ENCODE data around the gene ROCK2.

Gene ROCK2

GRCh38 chr2:11347403-11347959, 3.0 kb upstream of the ROCK2 start:
- Histone ChIP-seq H3K79me2 (ENCODE audit: insufficient read depth, low read depth) (peaks cover 13% of the 10 kb centered on the region; the same call in 1 of the 2 replicates), H2AFZ (ENCODE audit: low read depth) (no peak overlapping the region), H3K27ac (no peak overlapping the region)

GRCh38 chr2:11346023-11346482, 1.6 kb upstream of the ROCK2 start:
- H2AFZ ChIP-seq (ENCODE audit: low read depth), result no peak overlapping the region
- H3K36me3 ChIP-seq (ENCODE audit: insufficient read depth), result no peaks in the 10 kb centered on the region
- peaks cover 27% of the 10 kb centered on the region for H3K79me2 ChIP-seq (ENCODE audit: insufficient read depth, low read depth)
- H3K4me2 ChIP-seq, result no peak overlapping the region
- H3K4me1 ChIP-seq (ENCODE audit: low read depth, poor library complexity, severe bottlenecking), result peaks cover 19% of the 10 kb centered on the region
- H3K27me3 ChIP-seq (ENCODE audit: insufficient read depth, low read depth), result no peaks in the 10 kb centered on the region
- H4K20me1 ChIP-seq (ENCODE audit: insufficient read depth), result peaks cover 9% of the 10 kb centered on the region; the same call in 1 of the 2 replicates
- no peak overlapping the region for H3K9ac ChIP-seq
- no peak overlapping the region for H3K4me3 ChIP-seq (IDR thresholded peaks at IDR 0.05; ENCODE audit: insufficient read depth, low read depth, low read length)
- no peak overlapping the region for H3K27ac ChIP-seq
- TF ChIP-seq CTCF (conservative IDR thresholded peaks at IDR 0.05; ENCODE audit: low read depth, low read length), result no peak

More at GRCh38 chr2:11347403-11347959, 3.0 kb upstream of the ROCK2 start:
- no peak overlapping the region for H3K9ac ChIP-seq
- H3K4me2 ChIP-seq, result no peak overlapping the region
- no peaks in the 10 kb centered on the region for H3K36me3 ChIP-seq (ENCODE audit: insufficient read depth)
- H3K4me1 ChIP-seq (ENCODE audit: low read depth, poor library complexity, severe bottlenecking), result peaks cover 5% of the 10 kb centered on the region
- no peak overlapping the region for H3K4me3 ChIP-seq (IDR thresholded peaks at IDR 0.05; ENCODE audit: insufficient read depth, low read depth, low read length)
- no peaks in the 10 kb centered on the region for H3K27me3 ChIP-seq (ENCODE audit: insufficient read depth, low read depth)
- H4K20me1 ChIP-seq (ENCODE audit: insufficient read depth), result peaks cover 7% of the 10 kb centered on the region; the same call in 1 of the 2 replicates
- TF ChIP-seq CTCF (conservative IDR thresholded peaks at IDR 0.05; ENCODE audit: low read depth, low read length), result no peak

- Histone ChIP-seq H3K4me3 (IDR thresholded peaks at IDR 0.05; ENCODE audit: insufficient read depth, low read depth, low read length) (peak overlapping the region; percentile 24), H3K4me1 (ENCODE audit: low read depth, poor library complexity, severe bottlenecking) (peaks cover 29% of the 10 kb centered on the region), H3K9ac (peak overlapping the region; percentile 62), H3K4me2 (peak overlapping the region; percentile 59), H3K79me2 (ENCODE audit: insufficient read depth, low read depth) (peaks cover 34% of the 10 kb centered on the region), H3K36me3 (ENCODE audit: insufficient read depth) (no peaks in the 10 kb centered on the region), H4K20me1 (ENCODE audit: insufficient read depth) (peaks cover 9% of the 10 kb centered on the region; the same call in 1 of the 2 replicates), H2AFZ (ENCODE audit: low read depth) (peak overlapping the region; percentile 89), H3K27me3 (ENCODE audit: insufficient read depth, low read depth) (no peaks in the 10 kb centered on the region), H3K27ac (peak overlapping the region; percentile 23; the same call in 1 of the 2 replicates)
- no peak for TF ChIP-seq CTCF (conservative IDR thresholded peaks at IDR 0.05; ENCODE audit: low read depth, low read length)
Measured at GRCh38 chr2:11344956-11345677, 681 bp upstream of the ROCK2 start.

- Histone ChIP-seq H3K9ac (peak overlapping the region; percentile 67), H3K27ac (peak overlapping the region; percentile 32; the same call in 1 of the 2 replicates), H3K27me3 (ENCODE audit: insufficient read depth, low read depth) (no peaks in the 10 kb centered on the region), H3K4me3 (IDR thresholded peaks at IDR 0.05; ENCODE audit: insufficient read depth, low read depth, low read length) (peak overlapping the region; percentile 77), H3K79me2 (ENCODE audit: insufficient read depth, low read depth) (peaks cover 48% of the 10 kb centered on the region), H2AFZ (ENCODE audit: low read depth) (peak overlapping the region; percentile 75), H3K4me1 (ENCODE audit: low read depth, poor library complexity, severe bottlenecking) (peaks cover 31% of the 10 kb centered on the region), H3K4me2 (peak overlapping the region; percentile 95), H3K36me3 (ENCODE audit: insufficient read depth) (no peaks in the 10 kb centered on the region), H4K20me1 (ENCODE audit: insufficient read depth) (peaks cover 9% of the 10 kb centered on the region; the same call in 1 of the 2 replicates)
- no peak for TF ChIP-seq CTCF (conservative IDR thresholded peaks at IDR 0.05; ENCODE audit: low read depth, low read length)
Measured at GRCh38 chr2:11343650-11344341, 640 bp downstream of the ROCK2 start.

All from KMS-11 (cell line).